Ectodermal cell (in vitro differentiated cells): ENCODE results near the gene DCLK2.

Experiments
- H3K27ac ChIP-seq: 2 replicates; pipeline ENCODE4 v1.7.0; 2013; ENCODE audit warnings: mild to moderate bottlenecking, low read depth, low read length; ENCODE audit not compliant: insufficient read depth, poor library complexity, severe bottlenecking
- H3K27me3 ChIP-seq: 2 replicates; pipeline ENCODE4 v1.7.0; 2013; ENCODE audit warnings: mild to moderate bottlenecking, low read length; ENCODE audit not compliant: insufficient read depth, control insufficient read depth, poor library complexity, severe bottlenecking
- H3K36me3 ChIP-seq: one replicate; pipeline ENCODE4 v1.7.0; 2013; ENCODE audit warnings: low read length; ENCODE audit not compliant: control insufficient read depth, insufficient read depth
- H3K4me1 ChIP-seq: one replicate; pipeline ENCODE4 v1.7.0; 2013; ENCODE audit warnings: low read length; ENCODE audit not compliant: control insufficient read depth, insufficient read depth
- H3K4me3 ChIP-seq: 2 replicates; pipeline ENCODE4 v1.7.0; 2013; ENCODE audit warnings: low read depth, low read length, control low read depth; ENCODE audit not compliant: insufficient read depth
- H3K9me3 ChIP-seq: 2 replicates; pipeline ENCODE4 v1.7.0; 2013; ENCODE audit warnings: mild to moderate bottlenecking, low read length, moderate library complexity; ENCODE audit not compliant: control insufficient read depth
- WGBS, 2 experiments: methylation state at CpG; one replicate each; pipeline ENCODE4 v1.1.7; 2013; ENCODE audit warnings: missing lambda C conversion rate in 2 of 2; 5-methylcytosine and 5-hydroxymethylcytosine counted together

The DCLK2 gene

DNA sequence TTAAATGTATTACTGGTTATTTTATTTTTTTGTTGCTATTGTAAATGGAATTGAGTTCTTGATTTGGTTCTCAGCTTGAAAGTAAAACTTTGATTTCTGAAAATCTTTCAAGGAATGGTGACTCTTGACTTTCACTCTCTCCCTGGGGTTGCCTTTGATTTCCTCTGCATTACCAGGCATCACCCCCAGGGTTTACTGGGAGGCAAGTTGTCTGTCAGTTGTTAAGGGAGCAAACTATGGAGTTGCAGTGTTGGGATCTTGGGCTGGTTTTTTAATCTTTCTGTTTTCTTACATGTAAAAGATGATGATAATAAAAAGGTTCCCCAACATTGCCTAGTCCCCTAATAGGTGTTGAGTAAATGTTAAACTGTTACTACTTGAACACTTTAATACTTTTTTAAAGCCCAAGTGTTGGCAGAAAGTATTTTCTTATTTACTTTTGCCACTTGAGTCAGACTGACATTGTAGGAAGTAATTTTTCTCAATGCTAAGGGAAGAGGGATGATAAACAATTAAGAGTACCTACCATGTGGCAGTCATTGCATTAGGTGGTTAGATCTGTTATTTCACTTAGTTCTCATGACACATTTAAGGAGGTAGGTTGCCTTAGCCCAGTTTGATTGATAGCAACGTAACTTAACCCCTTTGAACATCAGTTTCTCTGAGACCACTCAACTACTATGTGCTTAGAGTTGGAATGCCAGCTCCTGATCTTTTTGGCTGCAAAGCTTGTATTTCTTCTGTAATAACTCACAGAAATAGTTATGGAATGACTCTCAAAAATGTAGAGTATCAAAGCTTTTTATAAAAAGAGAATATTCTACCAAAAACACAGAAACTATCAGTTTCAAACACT lies 67.1 kb downstream of the DCLK2 start:
- Histone ChIP-seq H3K27ac (no peak overlapping the region), H3K4me3 (no peak overlapping the region), H3K36me3 (no peaks in the 10 kb centered on the region), H3K27me3 (no peaks in the 10 kb centered on the region), H3K9me3 (peaks cover 2% of the 10 kb centered on the region), H3K4me1 (no peaks in the 10 kb centered on the region)
- WGBS, 2 experiments: 90 to 100% methylated on average over 1 of the region's 1 CpG

DNA sequence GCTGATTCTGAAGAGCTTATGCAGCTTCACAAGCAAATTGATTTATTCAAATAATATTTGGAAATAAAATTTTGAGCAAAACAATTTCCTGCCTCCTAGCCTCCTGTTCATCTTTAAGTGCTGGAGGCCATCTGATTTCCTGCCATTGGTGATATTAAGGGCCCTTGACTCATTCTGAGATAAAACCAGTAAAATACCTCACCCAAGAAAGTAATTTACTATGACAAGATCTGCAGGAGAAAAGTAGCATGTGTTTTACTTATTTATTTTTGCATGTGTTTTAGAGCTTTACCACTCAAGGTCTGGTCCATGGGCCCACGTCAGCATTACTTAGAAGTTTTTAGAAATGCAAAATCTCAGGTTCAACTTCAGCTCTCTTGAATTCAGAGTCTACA lies 67.7 kb downstream of the DCLK2 start:
- Histone ChIP-seq H3K9me3 (peaks cover 2% of the 10 kb centered on the region), H3K27ac (no peak overlapping the region), H3K4me1 (no peaks in the 10 kb centered on the region), H3K27me3 (no peaks in the 10 kb centered on the region), H3K36me3 (no peaks in the 10 kb centered on the region), H3K4me3 (no peak overlapping the region)
- 67 to 88% methylated on average over 1 of the region's 1 CpG for WGBS, 2 experiments

DNA sequence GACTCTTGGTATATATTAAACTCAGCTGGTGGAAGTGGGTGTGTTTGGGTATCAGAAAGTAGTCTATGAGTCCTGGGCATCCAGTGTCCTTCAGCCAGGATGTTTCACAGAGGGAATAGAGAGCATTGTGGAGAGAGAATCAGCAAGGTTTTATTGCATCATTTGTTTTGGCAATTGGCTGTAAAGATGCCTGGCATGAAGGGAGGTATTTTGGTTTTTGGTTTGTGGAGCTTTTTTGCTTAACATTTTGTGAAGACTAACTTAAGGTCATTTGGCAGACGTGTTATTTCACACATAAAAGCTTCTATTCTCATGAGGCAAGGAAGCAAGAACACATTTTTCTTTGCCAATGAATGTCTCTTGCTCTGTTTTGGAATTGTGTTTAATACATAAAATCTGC lies 71.1 kb downstream of the DCLK2 start:
- no peak overlapping the region for H3K27ac ChIP-seq
- H3K27me3 ChIP-seq: no peaks in the 10 kb centered on the region
- no peaks in the 10 kb centered on the region for H3K9me3 ChIP-seq
- WGBS, 2 experiments: 100% methylated on average over 1 of the region's 1 CpG; no CpG with 5 or more reads in 1 of the 2 experiments
- no peaks in the 10 kb centered on the region for H3K36me3 ChIP-seq
- no peak overlapping the region for H3K4me3 ChIP-seq
- H3K4me1 ChIP-seq: no peaks in the 10 kb centered on the region

DNA sequence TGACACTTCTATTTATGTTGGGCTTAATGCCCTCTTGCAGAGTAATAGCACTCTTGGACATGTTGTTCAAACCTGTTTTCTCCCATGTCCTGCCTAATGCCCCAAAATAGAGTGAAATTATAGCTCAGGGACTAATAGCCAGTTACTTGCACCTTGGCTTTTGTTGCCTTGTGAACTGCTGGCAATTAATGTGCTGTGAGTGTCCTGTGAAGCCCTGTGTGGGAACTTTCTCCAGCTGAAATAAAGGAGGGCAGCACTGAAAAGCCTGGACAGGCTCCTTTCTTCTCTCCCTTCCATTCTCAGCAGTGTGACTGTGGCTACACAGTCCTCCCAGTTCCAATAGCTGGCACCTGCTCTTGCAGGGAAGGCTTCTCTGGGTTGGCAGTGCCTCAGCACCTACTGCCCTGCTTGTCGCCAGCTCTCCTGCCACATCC lies 72.4 kb downstream of the DCLK2 start:
- Histone ChIP-seq H3K27ac (no peak overlapping the region), H3K36me3 (no peaks in the 10 kb centered on the region), H3K27me3 (no peaks in the 10 kb centered on the region), H3K4me3 (no peak overlapping the region), H3K9me3 (no peaks in the 10 kb centered on the region), H3K4me1 (no peaks in the 10 kb centered on the region)
- WGBS, 2 experiments: 50 to 93% methylated on average over 1 of the region's 1 CpG

DNA sequence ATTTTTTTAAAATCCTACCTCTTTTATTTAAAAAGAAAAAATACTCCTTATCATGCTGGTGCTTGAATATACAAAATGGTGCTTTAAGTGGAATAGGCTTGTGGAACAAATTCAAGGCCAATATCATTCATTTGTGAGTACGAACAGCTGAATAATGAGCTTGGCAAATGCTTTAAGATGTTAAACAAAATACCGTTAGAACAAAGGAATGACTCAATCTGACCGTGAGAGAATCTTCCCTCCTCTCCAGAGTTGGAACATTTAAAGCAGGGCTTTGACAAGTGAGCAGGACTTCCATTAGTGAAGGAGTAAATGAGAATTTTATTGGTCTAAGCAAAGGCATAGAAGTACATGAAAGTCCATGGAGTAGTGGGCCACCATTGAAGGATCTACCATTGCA lies 74.5 kb downstream of the DCLK2 start:
- 74 to 78% methylated on average over 3 of the region's 3 CpGs for WGBS, 2 experiments
- no peaks in the 10 kb centered on the region for H3K4me1 ChIP-seq
- no peak overlapping the region for H3K27ac ChIP-seq
- no peak overlapping the region for H3K4me3 ChIP-seq
- no peaks in the 10 kb centered on the region for H3K36me3 ChIP-seq
- H3K9me3 ChIP-seq: no peaks in the 10 kb centered on the region
- H3K27me3 ChIP-seq: no peaks in the 10 kb centered on the region

DNA sequence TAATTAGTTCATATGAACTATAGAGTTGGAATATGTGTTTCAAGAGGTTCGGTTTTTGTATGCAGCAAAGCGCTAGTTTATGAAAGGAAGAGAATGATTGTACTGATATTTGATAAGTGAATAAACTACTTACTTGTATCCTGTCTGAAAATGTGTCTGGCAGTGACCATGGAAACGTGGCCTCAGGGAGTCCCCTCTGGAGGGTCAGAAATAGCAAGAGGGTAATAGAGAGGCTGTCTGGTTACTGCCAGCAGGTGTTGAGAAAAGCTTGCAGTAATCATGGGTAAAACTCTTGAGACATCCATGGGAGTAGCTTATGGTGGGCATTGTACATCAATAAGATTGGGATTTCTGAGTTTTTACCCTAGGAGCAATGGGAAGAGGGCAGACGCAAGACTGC lies 77.1 kb downstream of the DCLK2 start:
- Histone ChIP-seq H3K36me3 (no peaks in the 10 kb centered on the region), H3K4me3 (no peak overlapping the region), H3K4me1 (no peaks in the 10 kb centered on the region), H3K27ac (no peak overlapping the region), H3K27me3 (no peaks in the 10 kb centered on the region), H3K9me3 (no peaks in the 10 kb centered on the region)
- 94 to 95% methylated on average over 4 of the region's 4 CpGs for WGBS, 2 experiments

DNA sequence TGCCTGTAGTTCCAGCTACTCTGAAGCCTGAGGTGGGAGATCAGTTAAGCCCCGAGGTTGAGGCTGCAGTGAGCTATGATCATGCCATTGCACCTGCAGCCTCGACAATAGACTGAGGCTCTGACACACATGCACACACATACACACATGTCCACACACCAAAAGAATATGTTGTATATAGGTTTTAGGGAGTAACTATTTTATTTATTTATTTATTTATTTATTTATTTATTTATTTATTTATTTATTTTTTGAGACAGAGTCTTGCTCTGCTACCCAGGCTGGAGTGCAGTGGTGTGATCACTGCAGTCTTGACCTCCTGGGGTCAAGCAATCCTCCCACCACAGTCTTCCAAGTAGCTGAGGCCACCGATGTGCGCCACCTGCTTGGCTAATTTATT lies 78.3 kb downstream of the DCLK2 start:
- Histone ChIP-seq H3K27ac (no peak overlapping the region), H3K36me3 (no peaks in the 10 kb centered on the region), H3K4me3 (no peak overlapping the region), H3K9me3 (no peaks in the 10 kb centered on the region), H3K4me1 (no peaks in the 10 kb centered on the region), H3K27me3 (no peaks in the 10 kb centered on the region)
- 88 to 97% methylated on average over 4 of the region's 4 CpGs for WGBS, 2 experiments

DNA sequence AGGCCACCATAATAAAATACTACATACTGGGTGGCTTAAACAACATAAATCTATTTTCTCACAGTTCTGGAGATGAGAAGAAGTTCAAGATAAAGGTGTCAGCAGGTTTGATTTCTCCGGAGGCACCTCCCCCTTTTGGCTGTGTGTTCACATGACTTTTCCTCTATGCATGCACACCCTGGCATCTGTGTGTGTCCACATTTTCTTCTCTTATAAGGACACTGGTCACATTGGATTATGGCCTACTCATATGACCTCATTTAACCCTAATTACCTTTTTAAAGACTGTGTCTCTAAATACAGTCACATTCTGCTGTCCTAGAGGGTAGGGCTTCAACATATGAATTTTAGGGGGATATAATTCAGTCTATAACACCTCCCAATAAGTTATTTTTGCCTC lies 79.8 kb downstream of the DCLK2 start:
- WGBS, 2 experiments: 94 to 98% methylated on average over 1 of the region's 1 CpG
- no peak overlapping the region for H3K4me3 ChIP-seq
- no peaks in the 10 kb centered on the region for H3K27me3 ChIP-seq
- no peaks in the 10 kb centered on the region for H3K4me1 ChIP-seq
- no peak overlapping the region for H3K27ac ChIP-seq
- no peaks in the 10 kb centered on the region for H3K9me3 ChIP-seq
- no peaks in the 10 kb centered on the region for H3K36me3 ChIP-seq

DNA sequence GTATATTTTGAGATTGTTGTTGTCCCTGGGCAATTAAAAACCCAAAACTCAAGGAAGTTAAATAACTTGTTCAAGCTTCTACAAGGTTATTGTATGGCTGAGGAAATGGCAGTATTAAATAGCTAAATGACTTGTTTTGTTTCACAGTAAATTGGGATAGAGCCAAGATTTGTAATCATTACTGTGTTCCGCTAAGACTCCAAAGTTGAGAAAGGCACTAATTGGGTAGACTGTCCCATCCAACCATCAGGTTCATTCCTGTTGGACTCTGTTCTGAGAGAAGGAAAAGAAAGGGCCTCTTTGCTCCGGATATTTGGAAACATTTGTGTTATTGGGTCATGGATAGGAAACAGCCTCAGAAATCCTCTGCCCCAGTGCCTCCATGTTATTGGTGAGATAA lies 82.2 kb downstream of the DCLK2 start:
- Histone ChIP-seq H3K27ac (no peak overlapping the region), H3K4me3 (no peak overlapping the region), H3K4me1 (no peaks in the 10 kb centered on the region), H3K9me3 (no peaks in the 10 kb centered on the region), H3K27me3 (no peaks in the 10 kb centered on the region), H3K36me3 (no peaks in the 10 kb centered on the region)
- 86 to 100% methylated on average over 2 of the region's 2 CpGs for WGBS, 2 experiments

DNA sequence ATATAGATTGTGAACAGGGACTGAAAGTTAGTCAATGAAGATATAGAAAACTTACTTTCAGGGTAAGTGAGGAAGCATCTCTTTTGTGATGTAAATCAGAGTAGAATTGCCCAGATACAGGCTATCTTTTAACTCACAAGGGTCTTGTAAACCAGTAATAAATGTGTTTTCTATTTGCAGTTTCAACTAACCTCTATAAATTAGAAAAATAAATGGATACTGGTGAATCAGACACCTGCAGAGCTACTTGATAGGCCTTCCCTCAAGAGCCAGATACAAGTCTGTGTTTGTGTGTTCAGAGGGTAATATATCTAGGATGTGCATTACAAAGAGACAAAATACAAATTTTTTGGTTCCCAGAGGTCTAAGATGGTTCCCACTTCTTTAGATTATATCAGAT lies 82.9 kb downstream of the DCLK2 start:
- Histone ChIP-seq H3K4me1 (no peaks in the 10 kb centered on the region), H3K36me3 (no peaks in the 10 kb centered on the region), H3K27me3 (no peaks in the 10 kb centered on the region), H3K27ac (no peak overlapping the region), H3K4me3 (no peak overlapping the region), H3K9me3 (no peaks in the 10 kb centered on the region)
